ENCODE results near the gene CATSPER3.

Gene CATSPER3

GRCh38 chr5:135010502-135011354 lies 43.0 kb downstream of the CATSPER3 start:
- no peak for DNase-seq (ENCODE audit: low spot score)

- no peak for DNase-seq (ENCODE audit: low spot score)
These were observed 43.8 kb downstream of the CATSPER3 start for GRCh38 chr5:135011355-135012032.

- DNase-seq (ENCODE audit: low spot score): no peak
These were observed 44.4 kb downstream of the CATSPER3 start for GRCh38 chr5:135012033-135012588.

GRCh38 chr5:135012951-135013391 lies 45.3 kb downstream of the CATSPER3 start:
- no peak for DNase-seq (ENCODE audit: low spot score)

DNA sequence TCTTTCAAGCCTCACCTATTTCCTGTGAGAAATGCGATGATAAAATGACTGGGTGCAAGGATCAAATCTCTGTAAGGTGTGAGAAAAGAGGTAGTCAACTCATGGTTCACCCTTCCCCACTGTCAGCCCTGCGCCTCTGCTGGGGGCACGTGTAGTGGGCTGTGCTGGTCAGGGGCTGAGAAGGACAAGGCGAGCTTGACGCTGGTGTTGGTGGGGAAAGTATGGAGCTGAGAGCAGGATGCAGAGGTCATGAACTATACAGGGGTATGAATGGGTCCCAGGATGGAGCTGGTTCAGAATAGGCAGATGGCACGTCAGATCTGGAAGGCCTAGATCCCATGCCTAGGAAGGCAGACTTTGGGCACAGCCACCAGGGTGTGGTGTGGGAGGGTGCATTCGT lies 45.7 kb downstream of the CATSPER3 start:
- no peak for DNase-seq (ENCODE audit: low spot score)

- no peak for DNase-seq (ENCODE audit: low spot score)
These were observed 46.4 kb downstream of the CATSPER3 start for GRCh38 chr5:135013947-135014570.

DNA sequence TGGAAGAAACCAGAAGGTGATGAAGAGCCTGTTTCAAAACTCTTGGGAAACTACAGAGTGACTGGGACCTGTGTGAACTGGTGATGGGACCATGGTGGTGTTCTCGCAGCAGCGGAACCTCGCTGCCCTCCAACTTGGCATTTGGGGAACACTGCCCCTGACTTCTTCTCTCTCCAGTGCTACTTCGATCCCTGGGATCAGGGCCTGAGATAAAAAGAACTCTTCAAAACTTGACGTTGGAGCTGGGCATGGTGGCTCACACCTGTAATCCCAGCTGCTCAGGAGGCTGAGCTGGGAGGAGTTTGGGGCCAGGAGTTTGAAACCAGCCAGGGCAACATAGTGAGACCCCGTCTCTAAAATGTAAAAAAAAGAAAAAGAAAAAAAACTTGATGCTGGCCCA lies 48.2 kb downstream of the CATSPER3 start:
- no peak for DNase-seq (ENCODE audit: low spot score)

DNA sequence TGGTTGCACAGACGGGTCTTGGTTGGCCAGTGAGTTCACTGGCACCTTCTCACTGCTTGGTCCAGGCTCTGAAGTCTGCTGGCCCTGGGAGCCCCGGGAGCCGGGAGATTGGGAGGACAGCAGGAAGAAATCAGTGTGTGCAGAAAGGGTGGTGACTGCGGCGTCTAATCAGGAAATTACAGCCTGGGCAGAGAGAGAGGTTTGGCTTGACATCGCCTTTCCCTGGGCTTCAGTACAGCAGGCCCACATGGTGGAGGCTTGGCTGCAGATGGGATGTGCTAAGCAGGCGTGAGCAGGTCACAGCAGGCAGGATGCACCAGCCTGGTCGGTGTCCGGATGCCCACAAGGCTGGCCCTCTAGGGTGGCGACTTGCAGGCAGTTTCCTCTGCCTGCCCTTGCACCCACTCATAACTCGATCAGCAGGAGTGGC lies 49.2 kb downstream of the CATSPER3 start:
- DNase-seq (ENCODE audit: low spot score): no peak

DNA sequence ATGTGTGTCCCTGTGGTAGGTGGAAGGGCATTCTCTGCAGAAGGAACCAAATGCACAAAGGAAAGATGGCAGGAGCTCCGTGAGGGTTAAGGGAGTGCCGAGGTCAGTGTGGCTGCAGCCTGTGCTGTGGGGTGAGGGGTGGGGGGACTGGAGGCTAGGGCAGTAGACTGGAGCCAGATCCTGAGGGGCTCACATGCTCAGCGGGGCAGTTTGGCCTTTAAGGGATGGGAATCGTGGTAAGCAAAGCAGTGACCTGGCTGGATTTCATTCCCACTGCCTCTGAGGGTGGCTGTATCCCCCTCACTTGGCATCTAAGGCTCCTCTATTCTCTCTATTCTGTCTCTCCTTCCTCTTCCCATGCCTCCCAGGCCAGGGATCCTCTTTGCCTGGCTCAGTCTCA lies 50.8 kb downstream of the CATSPER3 start:
- no peak for DNase-seq (ENCODE audit: low spot score)

GRCh38 chr5:135019314-135019713 lies 51.6 kb downstream of the CATSPER3 start:
- no peak for DNase-seq (ENCODE audit: low spot score)

GRCh38 chr5:135020111-135020895 lies 52.6 kb downstream of the CATSPER3 start:
- DNase-seq (ENCODE audit: low spot score): no peak

DNA sequence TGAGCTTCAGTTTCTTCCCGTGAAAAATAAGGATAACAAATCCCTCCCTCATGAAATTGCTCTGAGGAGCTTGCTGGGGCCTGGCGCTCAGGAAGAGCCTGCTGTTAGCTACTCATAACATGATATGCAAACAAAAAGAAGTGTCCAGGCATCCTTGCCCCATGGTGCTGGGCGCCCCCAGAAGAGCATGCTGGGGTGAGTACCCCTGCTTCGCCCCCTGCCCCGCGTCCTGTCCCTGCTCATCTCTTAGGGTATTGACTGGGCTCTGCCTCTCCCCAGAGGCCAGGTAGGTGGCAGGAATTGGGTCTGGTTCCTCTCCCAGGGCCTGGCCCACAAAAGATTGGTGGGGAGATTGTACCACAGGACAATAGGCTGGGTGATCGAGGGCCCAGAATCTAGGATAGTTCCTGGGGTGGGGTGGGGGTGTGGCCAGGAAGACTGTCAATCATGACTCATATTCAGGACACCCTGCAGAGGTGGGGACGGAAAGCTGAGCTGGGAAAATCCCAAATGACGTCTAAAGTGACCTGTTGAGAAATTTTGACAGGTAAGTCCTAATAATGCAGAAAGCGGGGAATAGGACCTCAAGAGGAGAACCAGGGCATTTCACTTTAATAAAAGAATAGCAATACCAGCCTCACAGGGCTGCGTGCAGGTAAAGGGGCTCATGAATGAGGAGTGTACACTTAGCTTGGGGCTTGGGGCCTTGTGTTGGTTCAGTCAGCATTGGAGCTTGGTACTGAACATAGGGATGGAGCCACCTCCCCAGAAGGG lies 57.4 kb downstream of the CATSPER3 start:
- no peak for DNase-seq (ENCODE audit: low spot score)

DNA sequence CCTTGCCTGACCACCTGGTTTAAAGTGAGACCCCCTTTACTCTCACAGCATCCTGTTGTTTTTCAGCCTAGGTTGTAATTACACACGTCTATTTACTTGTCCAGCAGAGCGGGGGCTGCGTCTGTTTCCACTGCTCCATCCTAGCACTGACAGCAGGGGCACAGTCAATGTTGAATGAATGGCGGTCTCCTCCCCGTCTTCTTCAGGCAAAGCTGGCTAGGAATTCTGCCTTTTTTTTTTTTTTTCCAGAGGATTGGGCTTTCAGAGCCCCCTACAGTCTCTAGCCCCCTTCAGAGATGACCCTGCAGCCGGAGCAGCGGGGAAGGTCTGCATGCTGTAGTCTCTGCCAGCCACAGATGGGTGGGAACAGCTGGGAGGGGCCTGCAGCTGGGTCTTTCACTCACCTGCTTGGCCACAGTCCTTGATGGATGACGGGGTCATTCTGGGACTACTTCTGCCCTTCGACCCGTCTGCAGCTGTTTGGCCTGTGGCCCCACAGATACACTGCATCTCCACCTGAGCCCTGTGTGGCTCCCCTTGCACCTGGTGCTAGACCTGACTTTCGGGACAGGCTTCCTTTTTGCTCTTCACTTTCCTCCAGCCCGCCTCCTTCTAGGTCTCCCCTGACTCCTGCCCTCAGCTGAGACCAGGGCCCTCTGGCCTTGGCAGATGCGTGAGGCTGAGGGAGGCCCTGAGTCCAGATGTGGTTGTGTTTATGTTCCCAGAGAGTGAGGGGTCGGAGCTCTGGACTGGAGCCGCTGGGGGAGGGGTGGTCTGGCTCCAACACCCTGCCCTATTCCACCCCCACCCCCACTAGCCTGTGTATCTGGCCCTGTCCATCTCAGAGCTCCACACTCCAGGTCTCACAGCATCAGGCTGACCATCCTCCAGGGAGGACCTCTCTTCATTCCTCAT lies 58.3 kb downstream of the CATSPER3 start:
- no peak for DNase-seq (ENCODE audit: low spot score)

GRCh38 chr5:135026645-135027265 lies 59.0 kb downstream of the CATSPER3 start:
- no peak for DNase-seq (ENCODE audit: low spot score)

DNA sequence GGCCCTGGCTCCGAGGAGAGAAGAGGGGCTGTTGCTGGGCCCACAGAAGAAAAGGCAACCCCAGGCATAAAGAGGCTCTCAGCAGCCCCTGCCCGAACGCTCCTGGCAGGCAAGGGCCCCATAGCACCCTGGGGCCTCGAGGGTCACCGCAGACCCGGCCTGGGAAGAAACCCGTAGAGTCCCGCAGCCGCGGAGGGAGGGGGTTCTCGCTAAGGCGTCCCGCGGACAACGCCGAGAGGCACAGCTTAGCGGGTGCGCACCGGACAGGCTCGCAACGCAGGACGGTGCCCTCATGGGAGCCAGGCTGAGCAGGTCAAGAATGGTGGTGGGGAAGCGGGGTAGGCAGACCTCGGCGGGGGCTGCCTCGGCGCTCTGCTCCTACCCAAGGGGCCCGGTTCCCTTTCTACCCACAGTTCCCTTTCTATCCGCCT lies 59.6 kb downstream of the CATSPER3 start:
- DNase-seq (ENCODE audit: low spot score): no peak

DNA sequence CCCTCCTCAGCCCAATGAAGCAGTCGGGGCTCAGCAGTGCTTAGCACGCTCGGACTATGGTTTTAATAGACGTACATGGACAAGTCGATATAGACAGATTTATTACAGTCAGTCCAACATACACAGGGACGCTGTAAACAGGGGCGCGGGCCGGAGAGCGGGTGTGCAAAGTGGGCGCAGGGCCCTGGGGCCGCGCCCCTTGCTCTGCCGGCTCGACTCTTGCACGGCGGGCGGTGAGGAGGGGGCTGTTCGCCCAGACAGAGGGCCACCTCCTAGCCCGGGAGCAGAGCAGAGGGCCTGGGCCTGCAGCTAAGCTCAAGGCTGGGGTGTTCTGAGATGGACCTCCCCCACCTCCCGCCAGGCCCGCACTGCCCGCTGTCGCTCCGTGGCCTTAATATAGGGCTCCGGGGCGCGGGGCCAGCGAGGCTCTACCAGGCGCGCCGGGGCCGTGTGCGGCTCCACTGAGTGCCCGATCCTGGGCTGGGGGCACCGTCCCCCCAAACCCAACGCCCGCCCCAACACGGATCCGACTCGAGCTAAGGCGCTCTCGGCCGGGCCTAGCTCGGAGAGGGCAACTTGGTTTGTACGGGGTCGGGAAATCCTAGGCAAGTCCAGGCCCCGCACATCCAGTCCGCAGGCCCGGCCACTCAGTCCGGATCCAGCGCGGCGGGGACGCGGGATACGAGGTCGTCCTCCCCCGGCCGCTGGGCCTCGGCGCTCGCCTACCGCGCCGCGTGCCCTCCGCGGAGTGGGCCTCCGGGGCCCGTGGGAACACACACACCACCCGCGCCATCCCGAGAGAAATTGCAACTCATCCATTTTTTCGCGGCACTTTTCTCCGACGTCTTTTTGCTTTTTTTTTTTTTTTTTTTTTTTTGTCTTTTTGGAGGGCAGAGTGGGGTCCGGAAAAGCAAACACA lies 60.2 kb downstream of the CATSPER3 start:
- no peak for DNase-seq (ENCODE audit: low spot score)

DNA sequence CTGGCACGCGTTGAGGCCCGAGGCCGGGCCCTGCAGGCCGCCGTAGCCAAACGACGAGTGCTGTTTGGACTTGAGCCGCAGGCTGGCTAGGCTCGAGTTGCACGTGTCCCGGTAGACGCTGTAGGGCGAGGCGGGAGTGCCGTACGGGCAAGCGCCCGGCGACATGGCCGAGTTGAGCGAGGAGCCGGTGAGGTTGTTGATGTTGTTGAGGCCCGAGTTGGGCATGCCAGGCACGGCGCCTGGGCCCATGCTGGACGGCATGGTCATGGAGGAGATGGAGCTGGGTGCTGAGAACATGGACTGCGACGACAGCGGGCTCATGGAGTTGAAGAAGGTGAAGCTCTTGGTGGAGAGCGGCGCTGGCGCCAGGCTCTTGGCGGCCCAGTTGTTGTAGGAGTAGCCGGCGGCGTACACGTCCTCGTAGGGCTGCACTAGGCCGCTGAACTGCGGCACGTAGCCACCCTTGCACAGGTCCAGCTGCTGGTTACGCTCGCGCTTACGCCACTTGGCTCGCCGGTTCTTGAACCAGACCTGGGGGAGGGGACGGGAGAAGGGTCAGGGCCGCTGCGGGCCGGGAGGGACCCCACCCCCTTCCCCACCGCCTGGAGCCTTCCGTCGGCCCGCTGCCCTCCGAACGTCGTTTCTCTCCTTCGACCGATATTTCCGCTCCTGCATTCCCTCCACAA lies 61.2 kb downstream of the CATSPER3 start:
- no peak for DNase-seq (ENCODE audit: low spot score)
